NCI-H187 treated with DMSO at 0.1 percent for 48 hours (cell line): ENCODE measurements around the gene GANC.
"Not testable (repeated sequence)": the region's sequence is repeated elsewhere in the genome, so short reads cannot be mapped to it uniquely, and the experiment has no call there.

Experiments used
- DNase-seq: peaks from one replicate; lab custom pipeline; 2025; lab: John Stamatoyannopoulos, UW

The GANC gene

GRCh38 chr15:42282926-42283325 is 9.9 kb downstream of the GANC start:
- DNase-seq = no peak

GRCh38 chr15:42283671-42284070 is 10.7 kb downstream of the GANC start:
- DNase-seq = no peak

- no peak for DNase-seq
These were observed 11.6 kb downstream of the GANC start for GRCh38 chr15:42284551-42284950.

DNA sequence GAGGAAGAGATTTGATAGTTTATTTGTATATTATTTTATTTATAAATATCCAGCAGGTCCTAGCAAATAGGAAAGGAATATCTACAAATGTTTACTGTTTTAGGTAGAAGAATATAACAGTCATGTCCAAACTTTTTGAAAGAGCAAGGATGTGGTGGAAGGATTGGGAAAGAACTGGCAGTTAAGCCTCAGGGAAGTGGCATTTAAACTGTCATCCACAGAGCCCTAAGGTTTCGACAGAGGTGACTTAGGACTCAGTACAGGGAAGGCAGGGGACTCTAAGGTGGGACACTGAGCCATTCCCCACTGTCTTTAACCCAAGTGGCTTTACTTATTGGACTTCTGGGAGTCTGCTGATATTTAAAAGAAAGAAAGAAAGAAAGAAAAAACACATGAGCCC is 12.0 kb downstream of the GANC start:
- DNase-seq = no peak

DNA sequence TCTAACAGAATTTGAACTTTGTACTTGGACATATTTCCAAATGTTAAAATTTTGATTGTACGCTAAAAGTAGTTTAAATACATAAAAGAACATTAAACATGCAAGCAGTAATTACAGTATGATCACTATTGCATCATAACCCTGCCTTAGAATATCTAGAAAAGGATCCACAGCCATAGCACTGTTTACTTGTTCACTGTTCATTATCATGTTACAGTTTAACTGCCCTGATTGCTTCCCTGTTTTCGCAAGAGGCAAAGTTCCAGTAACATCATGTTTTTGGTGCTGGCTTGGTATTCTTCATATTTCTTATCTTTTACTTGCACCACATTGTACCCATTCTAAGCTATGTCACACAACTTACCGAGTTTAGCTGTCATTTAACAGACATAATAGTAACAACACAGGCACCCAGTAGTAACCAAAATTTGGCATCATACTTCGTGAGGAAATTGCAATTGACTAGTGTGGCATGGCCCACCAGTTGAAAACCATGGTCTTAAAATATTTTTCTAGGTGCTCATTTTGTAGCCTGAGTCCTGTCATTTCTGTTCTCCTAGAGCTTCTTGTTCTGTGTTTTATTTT is 13.5 kb downstream of the GANC start:
- DNase-seq = no peak

DNA sequence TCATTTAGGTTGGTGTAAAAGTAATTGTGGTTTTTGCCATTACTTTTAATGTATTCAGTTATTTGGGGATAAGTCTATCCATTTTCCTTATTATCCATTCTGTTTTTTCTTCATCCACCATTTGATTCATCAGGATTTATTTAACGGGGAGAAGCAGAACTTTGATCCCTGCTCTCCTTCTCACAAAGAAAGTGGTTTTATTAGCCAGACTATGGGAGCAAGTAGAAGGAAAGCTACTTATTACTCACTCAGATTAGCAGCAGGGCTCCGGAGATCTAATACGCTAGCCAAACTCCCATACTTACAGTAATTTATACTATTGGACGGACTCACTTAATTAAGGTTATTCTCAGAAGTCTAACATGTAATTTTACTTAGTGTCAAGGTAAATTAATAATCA is 14.9 kb downstream of the GANC start:
- DNase-seq = no peak

GRCh38 chr15:42289166-42289565 is 16.2 kb downstream of the GANC start:
- no peak for DNase-seq

DNA sequence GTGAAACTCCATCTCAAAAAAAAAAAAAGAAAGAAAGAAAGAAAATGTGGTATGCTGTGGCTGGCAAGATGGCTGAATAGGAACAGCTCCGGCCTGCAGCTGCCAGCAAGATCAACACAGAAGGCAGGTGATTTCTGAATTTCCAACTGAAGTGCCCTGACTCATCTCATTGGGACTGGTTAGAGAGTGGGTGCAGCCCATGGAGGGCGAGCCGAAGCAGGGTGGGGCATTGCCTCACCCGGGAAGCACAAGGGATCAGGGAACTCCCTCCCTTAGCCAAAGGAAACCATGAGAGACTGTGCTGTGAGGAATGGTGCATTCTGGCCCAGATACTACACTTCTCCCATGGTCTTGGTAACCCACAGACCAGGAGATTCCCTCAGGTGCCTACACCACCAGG is 28.0 kb downstream of the GANC start:
- not testable (repeated sequence) for DNase-seq

- DNase-seq = no peak
These were observed 33.7 kb downstream of the GANC start for GRCh38 chr15:42306681-42307080.

- no peak for DNase-seq
These were observed 40.5 kb downstream of the GANC start for GRCh38 chr15:42313463-42313862.

- DNase-seq = no peak
These were observed 41.8 kb downstream of the GANC start for GRCh38 chr15:42314818-42315217.

GRCh38 chr15:42315521-42315920 is 42.5 kb downstream of the GANC start:
- no peak for DNase-seq

GRCh38 chr15:42316282-42316805 is 43.3 kb downstream of the GANC start:
- not testable (repeated sequence) for DNase-seq

DNA sequence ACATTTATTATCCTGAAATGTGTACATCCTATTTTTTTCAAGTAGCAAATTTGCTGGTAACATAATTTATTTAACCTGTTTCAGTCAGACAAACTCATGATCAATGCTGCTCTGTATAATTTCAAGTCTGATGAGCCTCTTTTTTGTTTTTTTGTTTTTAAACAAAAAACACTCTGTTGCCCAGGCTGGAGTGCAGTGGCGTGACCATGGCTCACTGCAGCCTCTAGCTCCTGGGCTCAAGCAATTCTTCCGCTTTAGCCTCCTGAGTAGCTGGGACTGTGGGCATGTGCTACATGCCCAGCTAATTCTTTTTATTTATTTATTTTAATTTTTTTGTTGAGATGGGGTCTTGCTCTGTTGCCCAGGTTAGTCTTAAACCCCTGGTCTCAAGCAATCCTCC is 46.2 kb downstream of the GANC start:
- no peak for DNase-seq

DNA sequence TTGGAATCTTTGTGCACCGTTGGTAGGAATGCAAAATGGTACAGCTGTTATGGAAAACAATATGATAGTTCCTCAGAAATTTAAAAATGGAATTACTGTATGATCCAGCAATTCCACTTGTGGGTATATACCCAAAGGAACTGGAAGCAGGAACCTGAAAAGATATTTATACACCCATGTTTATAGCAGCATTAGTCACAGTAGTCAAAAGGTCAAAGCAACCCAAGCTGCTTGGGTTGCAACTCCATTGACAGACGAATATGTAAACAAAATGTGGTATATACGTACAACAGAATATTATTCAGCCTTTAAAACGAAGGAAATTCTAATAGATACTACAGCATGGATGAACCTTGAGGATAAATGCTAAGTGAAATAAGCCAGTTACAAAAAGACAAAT is 51.3 kb downstream of the GANC start:
- DNase-seq = no peak

- no peak for DNase-seq
These were observed 56.2 kb downstream of the GANC start for GRCh38 chr15:42329161-42329560.

DNA sequence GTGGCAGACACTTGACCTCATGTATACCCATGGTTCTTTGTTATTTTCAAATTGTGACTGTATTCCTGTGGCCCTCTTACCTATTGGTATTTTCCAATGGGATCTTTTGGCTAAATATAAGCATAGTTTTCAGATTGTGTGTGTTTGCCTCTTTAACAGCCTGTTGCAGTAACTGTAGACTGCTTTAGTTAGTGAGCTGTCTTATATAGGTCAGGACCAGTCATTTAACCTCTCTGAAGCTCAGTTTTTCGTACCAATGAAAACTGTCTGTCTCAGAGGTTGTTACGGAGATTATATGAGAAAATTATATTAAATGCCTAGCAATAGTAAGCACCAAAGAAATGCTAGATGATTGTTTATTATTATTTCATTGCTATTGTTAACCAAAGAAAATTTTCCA is 57.0 kb downstream of the GANC start:
- no peak for DNase-seq

- DNase-seq = no peak
These were observed 58.2 kb downstream of the GANC start for GRCh38 chr15:42331235-42331634.

GRCh38 chr15:42332331-42332730 is 59.3 kb downstream of the GANC start:
- DNase-seq = no peak

GRCh38 chr15:42335074-42335473 is 62.1 kb downstream of the GANC start:
- no peak for DNase-seq

GRCh38 chr15:42336650-42337049 is 63.6 kb downstream of the GANC start:
- DNase-seq = not testable (repeated sequence)

DNA sequence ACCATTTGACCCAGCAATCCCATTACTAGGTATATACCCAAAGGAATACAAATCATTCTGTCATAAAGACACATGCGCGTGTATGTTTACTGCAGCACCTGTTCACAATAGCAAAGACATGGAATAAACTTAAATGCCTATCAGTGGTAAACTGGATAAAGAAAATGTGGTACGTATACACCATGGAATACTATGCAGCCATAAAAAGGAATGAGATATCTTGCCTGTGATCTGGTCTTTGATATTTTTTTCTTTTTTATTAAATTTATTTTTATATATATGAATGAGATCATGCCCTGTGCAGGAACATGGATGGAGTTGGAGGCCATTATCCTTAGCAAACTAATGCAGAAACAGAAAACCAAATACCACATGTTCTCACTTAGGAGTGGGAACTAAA is 64.1 kb downstream of the GANC start:
- not testable (repeated sequence) for DNase-seq

DNA sequence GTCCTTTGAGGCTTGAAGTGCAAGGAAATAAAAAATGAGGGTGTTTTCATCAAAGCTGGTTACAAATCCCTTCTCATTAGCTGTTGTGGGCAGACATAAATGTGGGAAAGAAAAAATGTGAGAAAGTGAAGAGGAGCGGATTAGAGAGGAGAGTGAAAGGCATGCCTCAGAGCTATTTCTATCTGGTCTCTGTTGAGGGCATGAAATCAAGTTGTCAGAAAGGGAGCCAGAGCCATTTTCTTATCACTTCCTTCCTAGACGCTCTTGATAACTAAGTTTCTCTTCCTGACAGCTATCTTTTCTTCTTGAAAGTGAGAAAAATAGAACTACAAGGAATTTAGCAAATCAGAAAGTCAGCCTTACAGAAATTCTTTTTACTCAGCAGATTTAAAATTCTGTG is 65.5 kb downstream of the GANC start:
- no peak for DNase-seq

- no peak for DNase-seq
These were observed 70.7 kb downstream of the GANC start for GRCh38 chr15:42343596-42344232.
